ENCODE data around the gene ETV2.
"Not testable (repeated sequence)": the region's sequence is repeated elsewhere in the genome, so short reads cannot be mapped to it uniquely, and the experiment has no call there.

ETV2 gene

DNA sequence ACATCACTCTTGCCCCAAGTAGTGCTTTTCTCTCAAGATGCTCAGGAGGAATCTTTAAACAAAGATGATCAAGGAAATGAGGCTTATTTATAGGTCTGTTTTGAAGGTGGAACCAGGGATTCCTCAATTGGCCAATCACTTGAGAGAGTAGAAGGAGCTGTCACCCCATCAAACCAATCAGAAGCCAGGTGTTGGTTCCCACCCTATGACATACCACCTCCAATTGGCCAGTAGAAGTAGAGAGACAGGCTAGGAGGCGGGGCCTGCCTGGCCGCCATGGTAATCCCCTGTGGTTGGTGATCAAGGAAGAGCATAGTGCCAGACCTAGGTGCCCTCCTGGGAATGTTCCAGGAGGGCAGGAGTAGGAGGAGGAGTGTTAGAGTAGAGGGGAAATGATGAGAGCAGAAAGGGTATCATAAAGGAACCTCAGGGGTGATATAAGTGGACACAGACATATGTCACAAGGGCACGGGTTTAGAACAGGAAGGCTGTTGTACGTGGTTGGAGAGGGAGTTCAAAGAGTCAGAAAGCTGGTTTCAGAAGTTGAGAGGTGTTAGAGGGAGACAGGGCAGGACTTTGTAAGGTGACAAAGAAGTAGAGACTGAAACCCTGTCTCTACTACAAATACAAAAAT is 45.1 kb upstream of the ETV2 start:
- TF ChIP-seq EZH2phosphoT487 (IDR thresholded peaks at IDR 0.05; ENCODE audit: borderline replicate concordance, low read length) = no peak
- TF ChIP-seq, protein P1, sequence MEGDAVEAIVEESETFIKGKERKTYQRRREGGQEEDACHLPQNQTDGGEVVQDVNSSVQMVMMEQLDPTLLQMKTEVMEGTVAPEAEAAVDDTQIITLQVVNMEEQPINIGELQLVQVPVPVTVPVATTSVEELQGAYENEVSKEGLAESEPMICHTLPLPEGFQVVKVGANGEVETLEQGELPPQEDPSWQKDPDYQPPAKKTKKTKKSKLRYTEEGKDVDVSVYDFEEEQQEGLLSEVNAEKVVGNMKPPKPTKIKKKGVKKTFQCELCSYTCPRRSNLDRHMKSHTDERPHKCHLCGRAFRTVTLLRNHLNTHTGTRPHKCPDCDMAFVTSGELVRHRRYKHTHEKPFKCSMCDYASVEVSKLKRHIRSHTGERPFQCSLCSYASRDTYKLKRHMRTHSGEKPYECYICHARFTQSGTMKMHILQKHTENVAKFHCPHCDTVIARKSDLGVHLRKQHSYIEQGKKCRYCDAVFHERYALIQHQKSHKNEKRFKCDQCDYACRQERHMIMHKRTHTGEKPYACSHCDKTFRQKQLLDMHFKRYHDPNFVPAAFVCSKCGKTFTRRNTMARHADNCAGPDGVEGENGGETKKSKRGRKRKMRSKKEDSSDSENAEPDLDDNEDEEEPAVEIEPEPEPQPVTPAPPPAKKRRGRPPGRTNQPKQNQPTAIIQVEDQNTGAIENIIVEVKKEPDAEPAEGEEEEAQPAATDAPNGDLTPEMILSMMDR (IDR thresholded peaks at IDR 0.05; ENCODE audit: low read depth, low read length, poor library complexity, severe bottlenecking) = no peak
- H3K36me3 ChIP-seq (ENCODE audit: control insufficient read depth, low read length) = no peaks in the 10 kb centered on the region
- no peaks in the 10 kb centered on the region for H4K20me1 ChIP-seq (ENCODE audit: control insufficient read depth, insufficient read depth, low read depth, low read length)
- H3K4me3 ChIP-seq (ENCODE audit: low read length) = no peak overlapping the region
- H3K27ac ChIP-seq (ENCODE audit: low read depth, low read length) = no peak overlapping the region
- H3K27me3 ChIP-seq (ENCODE audit: control insufficient read depth, low read length) = peaks cover 5% of the 10 kb centered on the region
- H3K9me3 ChIP-seq (ENCODE audit: control insufficient read depth, insufficient read depth, low read length) = no peaks in the 10 kb centered on the region
- H3K9me2 ChIP-seq (replicated peaks; ENCODE audit: control insufficient read depth, low read length) = no peaks in the 10 kb centered on the region
- no peaks in the 10 kb centered on the region for H3K79me2 ChIP-seq (ENCODE audit: control insufficient read depth, low read length)
- no peaks in the 10 kb centered on the region for H3K4me1 ChIP-seq (ENCODE audit: control insufficient read depth, low read length)
- H3K4me2 ChIP-seq (ENCODE audit: low read length) = no peak overlapping the region
- no peaks in the 10 kb centered on the region for H3F3A ChIP-seq (ENCODE audit: control insufficient read depth, insufficient read depth)

DNA sequence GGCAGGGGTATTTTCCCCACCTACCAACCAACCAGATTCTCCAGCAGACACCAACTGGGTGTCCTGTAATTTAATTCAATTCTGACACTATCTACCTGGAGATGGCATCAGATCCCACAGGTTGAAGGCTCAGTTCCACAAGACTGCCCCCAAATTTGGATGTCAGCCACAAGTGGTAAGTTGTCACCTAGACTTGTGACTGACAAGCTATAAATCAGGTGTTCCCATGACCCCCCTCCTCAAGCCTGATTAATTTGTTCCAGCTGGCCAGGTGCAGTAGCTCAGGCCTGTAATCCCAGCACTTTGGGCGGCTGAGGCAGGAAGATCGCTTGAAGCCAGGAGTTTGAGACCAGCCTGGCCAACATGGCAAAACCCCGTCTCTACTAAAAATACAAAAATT is 39.6 kb upstream of the ETV2 start:
- H3K27ac ChIP-seq (ENCODE audit: low read depth, low read length) = no peak overlapping the region
- H3K4me2 ChIP-seq (ENCODE audit: low read length) = no peak overlapping the region
- H3K27me3 ChIP-seq (ENCODE audit: control insufficient read depth, low read length) = peaks cover 5% of the 10 kb centered on the region
- H3K36me3 ChIP-seq (ENCODE audit: control insufficient read depth, low read length) = no peaks in the 10 kb centered on the region
- H3K4me3 ChIP-seq (ENCODE audit: low read length) = no peak overlapping the region
- no peaks in the 10 kb centered on the region for H3K9me2 ChIP-seq (replicated peaks; ENCODE audit: control insufficient read depth, low read length)
- no peaks in the 10 kb centered on the region for H3F3A ChIP-seq (ENCODE audit: control insufficient read depth, insufficient read depth)
- no peaks in the 10 kb centered on the region for H3K9me3 ChIP-seq (ENCODE audit: control insufficient read depth, insufficient read depth, low read length)
- no peaks in the 10 kb centered on the region for H4K20me1 ChIP-seq (ENCODE audit: control insufficient read depth, insufficient read depth, low read depth, low read length)
- TF ChIP-seq, protein P1 (IDR thresholded peaks at IDR 0.05; ENCODE audit: low read depth, low read length, poor library complexity, severe bottlenecking) = no peak
- TF ChIP-seq EZH2phosphoT487 (IDR thresholded peaks at IDR 0.05; ENCODE audit: borderline replicate concordance, low read length) = no peak
- no peaks in the 10 kb centered on the region for H3K79me2 ChIP-seq (ENCODE audit: control insufficient read depth, low read length)
- H3K4me1 ChIP-seq (ENCODE audit: control insufficient read depth, low read length) = no peaks in the 10 kb centered on the region

DNA sequence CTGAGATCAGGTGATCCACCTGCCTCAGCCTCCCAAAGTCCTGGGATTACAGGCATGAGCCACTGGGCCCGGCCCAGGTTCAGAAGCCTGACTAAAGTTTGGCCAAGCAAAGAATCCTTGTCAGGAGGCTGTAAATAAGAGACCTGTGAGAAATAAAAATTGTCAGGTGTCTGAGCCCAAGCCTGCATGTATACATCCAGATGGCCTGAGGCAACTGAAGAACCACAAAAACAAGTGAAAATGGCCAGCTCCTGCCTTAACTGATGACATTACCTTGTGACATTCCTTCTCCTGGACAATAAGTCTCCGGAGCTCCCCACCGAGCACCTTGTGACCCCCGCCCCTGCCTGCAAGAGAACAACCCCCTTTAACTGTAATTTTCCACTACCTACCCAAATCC is 37.1 kb upstream of the ETV2 start:
- not testable (repeated sequence) for H4K20me1 ChIP-seq (ENCODE audit: control insufficient read depth, insufficient read depth, low read depth, low read length); H3K27me3 ChIP-seq (ENCODE audit: control insufficient read depth, low read length); H3F3A ChIP-seq (ENCODE audit: control insufficient read depth, insufficient read depth); H3K4me2 ChIP-seq (ENCODE audit: low read length); H3K79me2 ChIP-seq (ENCODE audit: control insufficient read depth, low read length); H3K27ac ChIP-seq (ENCODE audit: low read depth, low read length); H3K36me3 ChIP-seq (ENCODE audit: control insufficient read depth, low read length); H3K4me1 ChIP-seq (ENCODE audit: control insufficient read depth, low read length); H3K9me3 ChIP-seq (ENCODE audit: control insufficient read depth, insufficient read depth, low read length); H3K9me2 ChIP-seq (replicated peaks; ENCODE audit: control insufficient read depth, low read length); H3K4me3 ChIP-seq (ENCODE audit: low read length)

DNA sequence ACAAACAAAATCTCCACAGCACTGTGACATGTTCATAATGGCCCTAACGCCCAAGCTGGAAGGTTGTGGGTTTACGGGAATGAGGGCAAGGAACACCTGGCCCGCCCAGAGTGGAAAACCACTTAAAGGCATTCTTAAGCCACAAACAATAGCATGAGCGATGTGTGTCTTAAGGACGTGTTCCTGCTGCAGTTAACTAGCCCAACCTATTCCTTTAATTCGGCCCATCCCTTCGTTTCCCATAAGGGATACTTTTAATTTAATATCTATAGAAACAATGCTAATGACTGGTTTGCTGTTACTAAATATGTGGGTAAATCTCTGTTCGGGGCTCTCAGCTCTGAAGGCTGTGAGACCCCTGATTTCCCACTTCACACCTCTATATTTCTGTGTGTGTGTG is 34.4 kb upstream of the ETV2 start:
- H3K36me3 ChIP-seq (ENCODE audit: control insufficient read depth, low read length); H3K4me3 ChIP-seq (ENCODE audit: low read length); H4K20me1 ChIP-seq (ENCODE audit: control insufficient read depth, insufficient read depth, low read depth, low read length); H3K27ac ChIP-seq (ENCODE audit: low read depth, low read length); H3K27me3 ChIP-seq (ENCODE audit: control insufficient read depth, low read length); H3K4me2 ChIP-seq (ENCODE audit: low read length); H3K79me2 ChIP-seq (ENCODE audit: control insufficient read depth, low read length); H3K9me2 ChIP-seq (replicated peaks; ENCODE audit: control insufficient read depth, low read length); H3K9me3 ChIP-seq (ENCODE audit: control insufficient read depth, insufficient read depth, low read length); H3F3A ChIP-seq (ENCODE audit: control insufficient read depth, insufficient read depth): not testable (repeated sequence)
- peaks cover 19% of the 10 kb centered on the region for H3K4me1 ChIP-seq (ENCODE audit: control insufficient read depth, low read length)
